GM21723 (cell line): ENCODE results near the gene RBPJL.

Experiments used
- ATAC-seq: cut with Tn5 transposase; IDR thresholded peaks from one replicate; pipeline ENCODE4 v1.9.1; 2021; ENCODE audit warnings: mild to moderate bottlenecking, moderate library complexity; ENCODE audit not compliant: unreplicated experiment

The RBPJL gene

DNA sequence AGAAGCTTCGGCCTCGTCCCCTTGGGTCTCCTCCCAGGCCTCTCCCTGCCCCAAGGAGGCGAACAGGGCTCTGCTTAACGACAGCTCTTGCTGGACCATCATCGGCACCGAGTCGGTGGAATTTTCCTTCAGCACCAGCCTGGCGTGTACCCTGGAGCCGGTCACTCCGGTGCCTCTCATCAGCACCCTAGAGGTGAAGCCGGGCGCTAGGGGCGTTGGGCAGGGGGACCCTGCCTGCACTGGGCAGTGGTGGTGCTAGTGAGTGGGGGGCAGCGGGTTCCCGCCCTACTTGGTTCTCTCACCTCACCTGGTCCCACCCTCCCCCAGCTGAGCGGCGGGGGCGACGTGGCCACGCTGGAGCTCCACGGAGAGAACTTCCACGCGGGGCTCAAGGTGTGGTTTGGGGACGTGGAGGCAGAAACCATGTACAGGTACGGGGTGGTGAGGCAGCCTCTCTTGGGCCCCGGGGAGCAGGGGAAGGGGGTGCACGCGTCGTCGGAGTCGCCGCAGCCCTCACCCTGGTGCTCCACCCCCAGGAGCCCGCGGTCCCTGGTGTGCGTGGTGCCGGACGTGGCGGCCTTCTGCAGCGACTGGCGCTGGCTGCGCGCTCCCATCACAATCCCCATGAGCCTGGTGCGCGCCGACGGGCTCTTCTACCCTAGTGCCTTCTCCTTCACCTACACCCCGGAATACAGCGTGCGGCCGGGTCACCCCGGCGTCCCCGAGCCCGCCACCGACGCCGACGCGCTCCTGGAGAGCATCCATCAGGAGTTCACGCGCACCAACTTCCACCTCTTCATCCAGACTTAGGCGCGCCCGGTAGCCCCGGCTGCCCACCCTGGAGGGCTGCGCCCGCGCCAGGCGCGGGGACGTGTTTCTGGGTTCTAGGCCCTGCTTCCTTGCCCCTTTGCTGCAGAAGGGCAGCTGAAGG is 9.8 kb downstream of the RBPJL start:
- no peak for ATAC-seq

DNA sequence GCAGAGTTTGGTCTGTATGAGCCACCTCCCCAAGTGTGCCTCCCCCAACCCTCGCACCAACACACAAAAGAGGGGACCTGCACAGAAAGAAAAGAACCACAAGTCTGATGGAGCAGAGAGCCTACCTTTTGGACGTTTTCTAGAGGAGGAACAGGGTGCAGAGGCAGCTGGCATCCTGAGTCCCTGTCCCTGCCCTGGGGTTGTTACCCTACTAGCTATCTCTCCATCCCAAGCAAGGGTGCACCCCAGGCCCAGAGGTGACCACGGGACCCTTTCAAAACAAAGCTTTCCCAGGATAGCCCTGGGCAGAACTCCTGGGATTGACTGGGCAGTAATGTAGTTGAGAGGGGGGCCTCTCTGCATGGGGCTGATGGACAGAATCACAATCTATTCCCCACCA is 11.2 kb downstream of the RBPJL start:
- no peak for ATAC-seq

DNA sequence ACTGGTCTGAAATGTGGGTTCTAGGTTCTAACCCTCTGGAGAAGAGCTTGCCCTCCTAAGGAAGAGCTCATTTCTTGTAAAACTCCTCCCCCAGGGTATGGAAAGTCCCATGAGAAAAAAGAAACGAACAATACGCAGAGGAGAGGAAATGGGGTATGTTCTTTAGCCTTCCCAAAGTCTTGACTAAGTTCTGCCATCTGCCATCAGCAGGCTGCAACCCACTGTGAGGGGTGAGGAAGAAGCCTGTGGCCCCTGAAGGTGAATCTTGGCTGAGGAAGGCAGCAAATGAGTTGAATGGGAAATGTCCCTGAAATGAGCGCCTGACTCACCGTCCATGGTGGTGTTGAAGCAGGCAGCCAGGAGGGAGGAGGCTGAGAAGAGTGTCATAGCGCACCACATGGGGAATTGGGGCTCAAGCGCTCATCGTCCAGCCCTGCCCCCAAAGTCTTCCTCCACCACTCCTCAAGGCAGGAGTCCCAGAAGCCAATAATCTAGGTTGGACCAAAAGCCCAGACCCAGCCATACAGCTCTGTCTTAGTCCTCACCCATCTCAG is 11.8 kb downstream of the RBPJL start:
- no peak for ATAC-seq

DNA sequence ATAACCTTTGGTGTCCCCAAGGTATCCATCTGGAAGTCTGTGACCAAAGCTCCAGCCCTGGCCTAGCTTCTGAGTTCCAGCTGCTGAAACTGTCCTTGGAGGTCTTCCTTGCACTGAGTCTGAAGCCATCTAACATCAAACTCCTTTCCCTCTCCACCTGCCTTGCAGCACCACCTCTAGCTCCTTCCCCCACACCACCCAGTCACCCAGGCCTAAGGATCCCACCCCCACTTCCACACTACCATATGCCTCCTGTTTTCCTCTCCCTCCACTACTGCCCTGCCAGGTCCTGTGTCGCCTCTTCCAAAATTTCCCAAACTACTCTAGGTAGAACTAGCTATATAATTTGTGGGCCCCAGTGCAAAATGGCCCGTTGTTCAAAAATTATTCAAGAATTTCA is 12.3 kb downstream of the RBPJL start:
- no peak for ATAC-seq

DNA sequence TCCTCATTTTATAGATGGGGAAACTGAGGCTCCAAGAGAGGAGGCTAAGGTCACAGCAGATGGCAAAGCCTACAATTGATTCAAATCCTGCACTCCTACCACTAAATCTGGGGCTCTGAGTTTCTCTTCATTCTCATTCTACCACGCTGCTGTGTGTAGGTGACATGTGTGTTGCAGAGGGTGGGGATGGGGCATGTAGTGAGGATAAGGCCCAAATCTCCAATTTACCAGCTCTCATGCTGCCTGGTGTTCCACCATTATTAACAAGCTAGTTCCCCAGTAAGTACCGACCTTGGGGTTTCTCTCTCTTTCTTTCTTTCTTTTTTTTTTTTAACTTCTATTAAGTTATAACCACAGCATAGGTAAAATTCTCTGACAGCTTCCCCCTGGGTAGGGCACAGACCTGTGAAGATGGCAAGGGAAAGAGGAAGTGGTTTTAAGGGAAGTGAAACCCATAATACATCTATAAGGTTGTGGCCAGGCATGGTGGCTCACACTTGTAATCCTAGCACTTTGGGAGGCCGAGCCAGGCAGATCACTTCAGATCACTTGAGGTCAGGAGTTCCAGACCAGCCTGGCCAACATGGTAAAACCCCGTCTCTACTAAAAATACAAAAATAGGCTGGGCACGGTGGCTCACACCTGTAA is 14.4 kb downstream of the RBPJL start:
- ATAC-seq: no peak

DNA sequence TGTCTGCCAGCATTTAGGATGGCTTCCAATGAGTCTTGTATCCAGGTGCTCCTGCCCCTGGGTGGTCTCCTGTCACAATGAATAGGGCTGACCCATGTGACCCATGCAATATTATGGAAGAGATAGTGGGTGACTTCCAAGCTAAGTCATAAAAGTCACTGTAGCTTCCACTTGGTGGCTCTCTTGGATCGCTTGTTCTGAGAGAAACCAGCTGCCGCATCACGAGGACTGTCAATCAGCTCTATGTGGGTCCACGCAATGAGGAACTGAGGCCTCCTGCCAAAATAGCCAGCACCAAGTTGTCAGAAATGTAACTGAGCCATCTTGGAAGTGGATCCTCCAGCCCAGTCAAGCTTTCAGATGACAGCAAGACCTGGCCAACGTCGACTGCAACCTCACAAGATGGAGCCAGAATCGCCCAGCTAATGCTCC is 16.3 kb downstream of the RBPJL start:
- ATAC-seq: no peak

DNA sequence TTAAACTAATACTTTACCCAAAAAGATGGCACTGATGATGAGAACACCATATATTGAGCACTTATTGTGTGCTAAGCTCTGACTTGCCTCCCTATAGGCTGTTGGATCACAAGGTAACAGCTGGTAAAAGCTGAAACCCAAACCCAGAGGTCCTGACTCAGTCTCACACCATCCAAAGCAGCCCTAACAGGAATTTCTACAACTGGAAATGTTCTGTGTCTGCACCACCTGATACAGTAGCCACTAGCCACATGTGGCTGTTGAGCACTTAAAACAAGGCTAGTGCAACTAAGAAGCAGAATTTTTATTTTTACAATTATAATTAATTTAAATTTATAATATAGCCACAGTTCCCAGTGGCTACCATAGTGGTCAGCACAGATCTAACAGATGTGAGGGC is 17.1 kb downstream of the RBPJL start:
- ATAC-seq: no peak

DNA sequence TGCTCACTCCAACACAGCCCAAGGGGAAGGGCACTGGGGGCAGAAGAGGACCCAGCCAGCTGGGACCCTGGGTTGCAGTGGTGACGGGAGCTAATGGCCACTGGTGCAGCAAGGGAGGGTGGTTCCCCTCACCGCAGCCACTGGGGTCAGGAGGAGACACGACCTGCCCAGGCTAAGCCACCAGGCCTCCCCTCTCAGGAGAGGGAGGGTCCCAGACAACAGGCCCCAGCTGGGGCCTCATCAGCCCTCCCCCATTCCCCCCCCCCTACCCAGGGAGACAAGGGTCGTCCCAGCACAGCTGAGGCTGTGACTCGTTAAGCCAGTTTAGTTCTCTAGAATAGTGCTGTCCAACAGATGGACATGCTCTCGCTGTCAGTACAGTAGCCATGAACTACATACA is 18.7 kb downstream of the RBPJL start:
- ATAC-seq: no peak

DNA sequence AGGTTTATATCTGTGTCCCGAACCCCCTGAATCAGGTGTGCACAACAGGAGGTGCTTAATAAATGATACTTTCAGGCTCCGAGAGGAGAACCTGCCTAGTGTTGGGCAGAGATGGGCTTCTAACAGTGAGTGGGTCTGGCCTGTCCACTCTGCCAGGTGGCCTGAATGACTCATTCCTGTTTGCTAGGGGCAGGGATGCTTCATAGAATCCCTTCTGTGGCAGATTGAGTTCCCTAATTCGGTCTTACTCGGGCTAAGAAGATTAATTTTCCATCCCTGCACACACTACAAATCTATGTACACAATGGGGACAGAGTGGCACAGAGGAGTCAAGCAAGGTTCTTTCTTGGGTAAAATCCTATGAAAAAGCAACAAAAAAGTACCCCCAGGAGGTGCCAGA is 21.8 kb downstream of the RBPJL start:
- no peak for ATAC-seq

DNA sequence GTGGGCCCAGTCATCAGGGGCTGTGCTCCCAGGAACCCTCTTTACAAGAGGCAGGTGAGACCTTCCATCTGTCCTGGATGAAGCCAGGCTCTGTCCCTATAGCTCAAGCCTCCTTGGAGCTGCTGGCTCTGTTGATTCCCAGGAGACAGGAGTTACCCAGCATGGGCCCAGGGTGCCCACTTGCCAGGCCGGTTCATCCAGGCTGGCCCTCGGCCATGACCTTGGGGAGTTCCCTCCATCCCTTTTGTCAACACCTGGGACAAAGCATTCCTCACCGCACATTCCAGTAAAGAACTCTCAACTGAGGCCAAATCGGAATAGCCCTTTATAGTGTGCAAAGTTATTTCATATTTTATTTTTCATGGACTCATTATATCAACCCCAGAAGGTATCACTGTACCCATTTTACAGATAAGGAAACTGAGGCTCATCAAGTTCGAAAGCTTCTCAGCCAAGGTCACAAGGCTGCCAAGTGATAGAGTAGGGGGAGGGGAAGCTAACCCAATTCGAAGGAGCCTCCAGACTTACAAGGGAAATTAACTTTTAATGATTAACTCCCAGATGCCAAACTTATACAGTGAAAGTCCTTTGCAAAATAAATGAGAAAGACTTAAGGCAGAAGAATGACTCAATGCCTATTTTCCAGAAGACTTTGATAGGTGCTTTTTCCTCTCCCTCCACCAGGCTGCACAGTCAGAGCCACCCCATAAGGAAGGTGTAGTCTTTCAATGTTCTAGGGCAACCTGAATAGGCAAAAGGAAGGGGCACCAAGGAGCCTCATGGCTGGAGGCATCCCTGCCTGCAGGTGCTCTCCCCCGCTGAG is 23.1 kb downstream of the RBPJL start:
- ATAC-seq: no peak

DNA sequence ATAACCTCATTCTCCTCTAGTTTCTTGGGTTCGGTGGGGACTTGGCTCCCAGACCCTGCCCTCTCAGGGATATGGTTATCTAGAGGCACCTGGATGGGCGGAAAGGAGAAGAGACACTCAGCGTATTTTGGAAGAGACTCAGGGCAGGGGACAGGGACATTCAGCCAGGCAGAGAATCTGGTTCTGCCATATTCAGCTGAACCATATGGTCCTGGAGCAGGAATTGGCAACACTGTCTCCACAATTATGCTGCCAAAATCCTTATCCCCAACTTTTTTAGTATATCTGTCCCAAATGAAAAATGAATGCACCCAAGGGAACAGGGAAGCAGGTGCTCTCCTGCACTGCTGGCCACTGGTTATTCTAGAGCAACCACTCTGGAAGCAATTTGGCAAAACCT is 23.8 kb downstream of the RBPJL start:
- ATAC-seq: no peak

DNA sequence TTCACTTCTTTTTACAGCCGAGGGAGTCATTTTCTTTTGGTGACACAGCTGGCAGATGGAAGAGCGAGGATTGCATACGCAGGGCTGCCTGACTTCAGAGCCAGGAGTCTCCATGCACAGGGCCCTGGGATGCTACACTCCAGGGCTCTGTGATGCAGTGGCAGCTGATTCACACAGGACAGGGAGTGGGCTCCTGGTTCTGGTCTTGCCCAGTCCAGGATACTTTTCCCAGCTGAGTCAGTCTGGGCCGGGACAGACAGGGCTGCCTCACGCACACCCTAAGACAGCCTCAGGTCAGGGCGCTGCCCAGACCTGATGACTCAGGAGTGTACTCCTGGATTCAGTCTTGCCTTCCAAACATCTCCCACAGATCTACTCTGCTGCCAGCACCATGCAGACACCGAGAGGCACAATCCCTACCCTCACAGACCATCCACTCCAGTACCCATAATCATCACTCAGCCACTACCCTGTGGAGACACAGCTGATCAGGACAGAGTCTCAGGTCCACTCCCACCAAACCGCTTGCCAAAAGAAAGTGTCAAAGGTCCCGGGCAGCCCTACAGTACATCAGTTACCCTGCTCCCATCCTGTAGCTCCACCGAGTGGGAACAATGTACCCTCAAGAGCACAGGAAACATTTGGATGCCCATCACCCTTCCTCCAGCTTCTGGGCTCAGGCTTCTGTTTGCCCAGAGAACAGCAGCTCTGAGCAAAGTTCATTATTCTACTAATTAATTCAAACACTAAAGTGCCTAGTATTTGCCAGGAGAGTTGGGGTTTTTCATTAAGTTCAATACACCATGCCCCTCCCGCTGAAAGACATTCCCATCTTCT is 30.1 kb downstream of the RBPJL start:
- no peak for ATAC-seq

DNA sequence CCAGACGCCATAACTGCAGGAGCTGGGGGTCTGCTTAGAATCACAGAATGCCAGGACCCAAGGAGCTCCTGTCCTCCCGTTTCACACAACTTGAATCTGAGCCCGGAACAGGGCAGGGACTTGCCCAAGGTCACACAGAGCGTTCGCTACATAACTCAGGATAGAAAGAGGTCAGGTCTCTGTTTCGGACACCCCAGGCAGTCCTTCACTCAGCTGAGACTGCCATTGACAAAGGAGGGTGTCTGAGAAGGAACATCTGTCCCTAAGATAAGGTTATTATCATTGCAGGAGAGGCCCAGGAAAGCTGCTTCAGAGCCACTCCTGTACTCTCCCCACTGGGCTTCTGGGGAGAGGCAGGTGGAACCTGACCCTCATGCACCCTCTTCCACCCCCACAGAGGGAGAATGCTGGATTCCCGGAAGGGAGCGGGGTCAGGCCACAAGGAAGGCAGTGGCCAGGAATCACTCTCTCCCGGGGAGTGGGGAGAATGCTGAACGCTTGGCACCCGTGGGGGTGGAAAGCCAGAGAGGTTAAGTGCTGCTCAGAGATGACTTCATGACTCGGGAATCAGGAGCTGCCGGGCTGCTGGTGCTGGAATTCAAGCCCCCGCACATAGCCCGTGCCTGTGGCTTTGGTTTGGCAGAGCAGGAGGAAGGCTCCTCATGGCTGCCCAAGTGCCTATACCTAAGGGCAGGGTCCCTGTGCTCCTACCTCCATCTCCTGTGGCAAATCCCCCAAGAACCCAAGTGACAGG is 30.9 kb downstream of the RBPJL start:
- ATAC-seq: no peak

DNA sequence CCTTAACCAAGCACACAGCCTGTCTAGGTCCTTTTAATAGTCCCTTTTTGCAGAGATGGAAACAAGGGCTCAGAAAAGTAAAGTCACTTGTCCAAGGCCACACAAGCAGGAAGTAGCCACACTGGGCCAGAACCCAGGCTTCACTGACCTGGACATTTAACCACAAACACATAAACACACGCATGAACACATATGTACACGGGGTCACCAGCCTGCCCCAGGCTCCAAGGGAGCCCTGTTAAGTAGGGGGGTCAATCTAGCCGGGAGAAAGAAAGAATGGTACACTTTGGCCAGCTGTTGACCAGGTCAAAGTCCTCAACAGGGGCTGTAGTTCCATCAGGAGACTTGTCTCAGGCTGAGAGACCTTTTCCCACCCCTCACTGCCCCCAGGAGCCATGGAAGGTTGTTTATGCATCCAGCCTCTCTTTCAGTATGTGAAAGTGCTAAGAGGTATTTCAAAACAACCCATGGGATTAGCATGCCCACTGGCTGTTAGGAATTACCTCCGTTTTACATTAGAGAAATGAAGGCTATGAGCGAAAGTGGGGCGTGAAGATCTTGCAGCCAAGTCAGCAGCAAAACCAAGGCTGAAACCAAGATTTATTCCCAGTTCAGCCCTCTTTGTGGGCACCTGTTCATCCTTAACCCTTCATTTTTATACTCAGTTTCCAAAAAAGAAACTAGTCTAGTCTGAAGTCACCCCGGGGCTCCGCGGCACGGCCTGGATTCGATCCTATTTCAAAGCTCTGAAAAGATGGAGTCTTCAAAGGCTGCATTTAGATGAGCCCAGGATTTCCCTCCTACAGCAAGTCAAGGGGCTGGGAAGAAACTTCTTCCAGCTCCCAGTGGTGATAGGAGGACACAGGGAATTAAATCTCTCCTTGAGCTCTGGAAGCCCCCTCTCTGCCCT is 31.7 kb downstream of the RBPJL start:
- ATAC-seq: no peak

DNA sequence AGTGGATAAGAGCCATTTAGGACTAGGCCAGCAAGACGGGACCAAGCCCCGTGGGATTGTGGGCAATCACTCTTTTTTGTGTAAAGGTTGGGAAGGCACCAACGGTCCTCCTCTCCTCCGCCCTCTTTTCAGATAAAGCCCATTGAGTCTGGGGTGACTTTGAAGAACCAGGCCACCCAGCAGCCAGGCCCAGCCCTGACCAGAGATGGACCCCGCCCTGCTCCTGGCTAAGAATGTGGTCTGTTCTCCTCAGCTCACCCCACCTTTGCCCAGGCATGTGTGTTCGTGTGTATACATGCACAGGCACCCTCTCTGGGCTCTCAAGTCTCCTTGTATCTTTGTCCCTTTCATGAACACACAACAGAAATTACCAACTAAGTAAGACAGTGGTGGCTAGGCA is 32.4 kb downstream of the RBPJL start:
- no peak for ATAC-seq

DNA sequence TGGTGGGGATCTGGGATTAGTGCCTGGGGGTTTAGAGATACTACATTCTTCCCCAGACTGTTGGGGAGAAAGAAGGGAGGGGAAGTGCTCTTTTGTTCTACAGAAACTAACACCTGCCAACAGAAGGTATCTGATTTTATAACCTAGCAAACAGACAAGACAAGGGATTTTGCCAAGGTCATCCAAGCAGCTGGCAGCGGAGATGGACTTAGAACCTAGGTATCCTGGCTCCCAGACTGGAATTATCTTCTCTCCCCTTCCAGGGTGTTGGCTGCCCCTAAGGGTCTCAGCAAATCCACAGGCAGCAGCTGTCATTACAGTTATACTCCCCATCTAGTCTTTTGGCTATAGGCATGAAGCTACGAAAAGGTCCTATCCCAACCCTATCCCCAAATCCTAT is 33.2 kb downstream of the RBPJL start:
- ATAC-seq: no peak

DNA sequence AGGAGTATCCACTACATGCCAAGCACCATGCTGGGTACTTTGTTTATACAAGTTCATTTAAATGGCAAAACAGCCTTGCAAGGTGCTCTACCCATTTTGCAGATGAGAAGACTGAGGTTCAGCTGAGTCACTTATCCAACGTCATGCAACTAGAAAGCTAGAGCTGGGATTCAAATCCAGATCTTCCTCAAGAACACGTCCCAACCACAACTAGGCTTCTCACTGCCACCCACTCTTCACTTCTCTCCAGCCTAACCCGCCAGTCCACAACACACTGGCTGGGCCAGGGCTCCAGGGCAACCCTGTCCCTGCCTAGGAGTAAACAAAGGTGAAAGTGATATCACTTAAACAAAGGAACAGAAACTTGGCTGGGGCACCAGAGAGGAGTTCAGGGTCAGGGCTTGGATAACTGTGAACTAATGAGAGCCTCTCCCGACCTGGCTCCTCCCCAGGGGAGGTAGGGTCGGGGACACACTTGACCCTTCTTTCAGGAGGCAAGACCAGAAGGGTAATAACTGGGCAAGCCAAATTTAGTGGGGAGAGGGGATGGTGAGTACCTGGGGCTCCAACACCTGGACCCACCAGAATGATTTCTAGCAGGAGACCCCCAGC is 33.7 kb downstream of the RBPJL start:
- ATAC-seq: no peak

DNA sequence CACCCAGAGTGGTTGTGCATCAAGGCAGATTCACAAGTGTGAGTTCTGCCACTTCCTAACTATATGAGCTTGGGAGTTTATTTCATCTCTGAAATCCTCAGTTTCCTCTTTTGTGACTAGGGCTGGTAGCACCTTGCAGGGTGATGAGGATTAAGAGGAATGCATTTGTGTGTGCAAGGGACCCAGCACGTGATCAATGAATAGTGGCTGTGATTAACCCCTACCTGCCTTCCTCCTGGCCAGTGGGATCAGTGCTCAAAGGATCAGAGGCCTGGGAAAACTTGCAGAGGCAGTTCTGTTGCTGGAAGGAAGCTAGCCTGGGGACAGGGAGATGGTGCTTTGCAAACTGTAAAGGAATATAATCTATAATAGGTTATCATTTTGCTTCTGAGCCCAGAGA is 34.3 kb downstream of the RBPJL start:
- no peak for ATAC-seq
